DMS53 (cell line): ENCODE measurements around the gene OOSP1.
"Not testable (repeated sequence)": the region's sequence is repeated elsewhere in the genome, so short reads cannot be mapped to it uniquely, and the experiment has no call there.

Experiments
- DNase-seq: peaks from one replicate; lab custom pipeline; 2025; lab: John Stamatoyannopoulos, UW

OOSP1 gene

GRCh38 chr11:59960502-59961381 lies 22.5 kb downstream of the OOSP1 start:
- no peak for DNase-seq

- DNase-seq = no peak
Measured at GRCh38 chr11:59962107-59962482, 23.9 kb downstream of the OOSP1 start.

GRCh38 chr11:59963733-59964132 lies 25.5 kb downstream of the OOSP1 start, which contains the start of gene OOSP4A:
Gene OOSP4A, plus strand, starts transcription at chr11:59964033. Its CDS starts 0 bp downstream, at chr11:59964033.
- no peak for DNase-seq

- DNase-seq = no peak
Measured at GRCh38 chr11:59965424-59965823, 27.2 kb downstream of the OOSP1 start.

- no peak for DNase-seq
Measured at GRCh38 chr11:59966201-59966600, 28.0 kb downstream of the OOSP1 start.

GRCh38 chr11:59967677-59968394 lies 29.6 kb downstream of the OOSP1 start:
- DNase-seq = no peak

- no peak for DNase-seq
Measured at GRCh38 chr11:59968395-59968783, 30.2 kb downstream of the OOSP1 start.

- no peak for DNase-seq
Measured at GRCh38 chr11:59973097-59973496, 34.9 kb downstream of the OOSP1 start.

- DNase-seq = no peak
Measured at GRCh38 chr11:59981106-59981770, 43.0 kb downstream of the OOSP1 start.

- DNase-seq = not testable (repeated sequence)
Measured at GRCh38 chr11:59982037-59982436, 43.8 kb downstream of the OOSP1 start.

- no peak for DNase-seq
Measured at GRCh38 chr11:59983212-59983611, 45.0 kb downstream of the OOSP1 start.

- no peak for DNase-seq
Measured at GRCh38 chr11:59984368-59984767, 46.1 kb downstream of the OOSP1 start.

- DNase-seq = no peak
Measured at GRCh38 chr11:59990421-59990820, 52.2 kb downstream of the OOSP1 start.

- no peak for DNase-seq
Measured at GRCh38 chr11:59992425-59992824, 54.2 kb downstream of the OOSP1 start.

- DNase-seq = no peak
Measured at GRCh38 chr11:59997800-59998199, 59.6 kb downstream of the OOSP1 start.

GRCh38 chr11:59999691-60000090 lies 61.5 kb downstream of the OOSP1 start:
- DNase-seq = no peak

GRCh38 chr11:60003729-60004128 lies 65.5 kb downstream of the OOSP1 start:
- DNase-seq = peak; percentile 29

GRCh38 chr11:60005360-60005759 lies 67.1 kb downstream of the OOSP1 start:
- DNase-seq = no peak
